ENCODE data around the gene MRPL38.

Gene MRPL38

DNA sequence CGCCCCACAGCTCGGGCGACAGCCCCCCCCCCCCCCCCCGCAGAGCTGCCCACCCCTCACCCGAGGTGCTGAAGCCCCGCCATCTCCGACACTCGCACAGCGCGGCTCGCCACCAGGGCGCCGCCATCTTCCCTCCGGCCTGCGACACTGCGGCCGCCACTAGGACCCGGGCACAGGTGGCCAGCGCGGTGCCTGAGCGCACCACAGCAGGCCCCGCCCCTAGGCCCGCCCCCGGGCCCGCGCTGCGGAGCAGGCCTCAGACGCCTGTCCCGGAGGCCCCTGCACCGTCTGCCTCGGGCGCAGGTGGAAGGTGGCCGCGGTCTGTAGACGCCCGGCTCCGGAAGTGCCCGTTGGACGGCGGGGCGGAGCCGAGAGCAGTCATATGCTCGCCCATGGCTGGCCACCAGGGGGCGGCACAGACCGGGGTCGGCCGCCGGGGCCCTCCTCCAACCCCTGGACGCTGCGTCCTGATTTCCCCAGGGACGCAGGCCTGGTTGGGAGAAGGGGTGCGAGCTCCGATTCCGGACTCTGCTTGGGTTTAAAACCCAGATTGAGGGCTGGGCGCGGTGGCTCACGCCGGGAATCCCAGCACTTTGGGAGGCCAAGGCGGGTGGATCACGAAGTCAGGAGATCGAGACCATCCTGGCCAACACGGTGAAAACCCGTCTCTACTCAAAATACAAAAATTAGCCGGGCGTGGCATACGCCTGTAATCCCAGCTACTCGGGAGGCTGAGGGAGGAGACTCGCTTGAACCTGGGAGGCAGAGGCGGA lies at the start of gene MRPL38:
Gene MRPL38 (minus strand): TSS at position 136 of the 773 bp plus-strand sequence. CDS start 9 bp downstream, at position 127.
- peak; percentile 86 to 95 (median 90) for DNase-seq

DNA sequence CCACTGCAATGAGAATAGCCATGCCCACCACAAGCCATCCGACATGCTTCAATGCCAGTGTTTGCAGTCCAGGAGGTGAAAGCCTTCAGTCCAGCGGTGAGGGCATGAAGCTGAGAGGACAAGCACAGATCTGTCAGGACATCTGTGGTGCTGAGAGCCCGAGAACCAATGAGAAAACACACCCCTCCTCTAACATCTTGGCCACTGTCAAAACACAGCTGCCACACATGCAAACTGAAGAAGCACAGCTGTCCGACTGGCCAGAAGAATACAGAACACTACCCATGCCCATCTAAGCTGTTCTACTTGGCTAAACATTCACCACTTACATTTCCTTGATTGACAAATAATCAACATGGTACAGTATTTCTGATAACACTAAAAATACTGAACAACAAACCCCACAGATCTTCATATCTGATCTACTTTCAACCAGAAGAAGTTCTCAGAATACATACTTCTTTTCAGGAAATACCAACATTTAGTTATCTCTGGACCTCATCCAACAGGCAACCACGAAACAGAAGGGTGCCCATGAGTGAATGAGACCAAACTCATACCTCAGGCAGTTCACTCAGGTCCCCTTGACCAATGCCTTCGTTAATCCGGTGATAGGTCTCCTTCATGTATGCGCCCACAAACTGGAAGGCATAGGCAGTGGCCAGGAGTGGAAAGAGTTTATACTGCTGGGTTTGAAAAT lies 46.3 kb upstream of the MRPL38 start:
- DNase-seq: peak in 1 of 3 donors; percentile 10

DNA sequence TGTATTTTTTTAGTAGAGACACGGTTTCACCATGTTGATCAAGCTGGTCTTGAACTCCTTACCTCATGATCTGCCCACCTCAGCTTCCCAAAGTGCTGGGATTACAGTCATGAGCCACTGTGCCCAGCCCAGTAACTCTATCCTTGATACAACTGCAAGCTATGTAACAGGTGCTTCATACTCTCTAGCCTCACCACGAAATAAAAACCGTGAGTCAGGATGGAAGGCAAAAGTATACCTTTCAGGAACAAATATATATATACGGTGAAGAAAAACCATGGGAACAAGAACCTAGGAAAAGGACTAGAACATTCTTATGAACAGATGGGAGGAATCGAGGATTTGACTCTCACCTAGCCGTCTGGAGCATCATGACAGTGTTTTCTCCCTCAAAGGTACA lies 45.7 kb upstream of the MRPL38 start:
- peak in 1 of 3 donors; percentile 5 for DNase-seq

DNA sequence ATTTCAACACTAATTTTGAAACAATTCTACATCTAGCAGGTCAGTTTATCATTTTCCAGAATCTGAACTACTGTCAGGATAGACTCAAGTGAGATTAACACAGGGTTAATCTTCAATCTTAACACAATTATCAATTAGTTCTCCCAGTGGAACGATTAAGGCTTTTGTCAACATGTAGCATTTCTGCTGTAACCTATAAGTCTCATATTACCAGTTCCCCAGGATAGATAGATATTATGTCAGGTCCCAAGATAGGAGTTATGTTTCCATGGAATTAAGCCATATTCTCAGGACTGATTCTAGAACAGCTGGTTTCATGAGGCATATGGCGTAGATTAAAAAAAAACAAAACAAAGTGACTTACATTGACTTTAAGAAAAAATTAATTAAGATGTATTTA lies 40.5 kb upstream of the MRPL38 start:
- DNase-seq: no peak

DNA sequence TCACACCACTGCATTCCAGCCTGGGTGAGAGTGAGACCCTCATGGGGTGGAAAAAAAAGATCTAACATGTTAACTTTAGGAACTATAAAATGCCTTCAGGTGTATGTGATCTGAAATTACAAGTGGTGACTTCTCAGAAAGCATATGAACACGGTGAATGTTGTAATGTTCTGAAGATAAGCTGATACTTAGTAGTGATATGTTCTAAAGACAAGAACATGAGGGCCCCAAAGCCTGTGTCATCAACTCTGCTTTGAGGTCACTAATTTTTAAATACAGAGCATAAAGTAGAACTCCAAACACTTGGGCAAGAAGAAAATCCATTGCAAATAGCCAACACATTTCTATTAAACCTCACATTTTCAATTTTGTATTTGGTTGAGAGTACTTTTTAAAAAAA lies 38.8 kb upstream of the MRPL38 start:
- peak in 1 of 3 donors; percentile 8 for DNase-seq

DNA sequence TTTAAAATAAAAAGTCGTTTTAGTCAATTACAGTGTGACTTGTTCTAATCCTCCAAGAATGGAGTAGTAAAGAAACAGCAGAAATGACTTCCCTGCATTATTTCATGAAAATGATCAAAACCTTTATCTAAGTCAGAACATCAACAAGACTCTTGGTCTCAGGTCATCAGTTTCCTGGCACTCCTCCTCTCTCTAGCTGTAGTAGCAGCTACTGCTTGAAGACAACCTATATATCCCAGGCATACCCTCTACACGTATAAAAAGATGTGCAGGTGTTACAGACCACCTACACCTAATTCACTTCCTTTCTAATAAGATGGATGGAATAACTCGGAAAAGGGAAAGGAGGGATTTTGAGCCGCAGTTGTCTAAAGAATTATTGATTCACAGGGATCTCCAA lies 37.8 kb upstream of the MRPL38 start:
- no peak for DNase-seq

DNA sequence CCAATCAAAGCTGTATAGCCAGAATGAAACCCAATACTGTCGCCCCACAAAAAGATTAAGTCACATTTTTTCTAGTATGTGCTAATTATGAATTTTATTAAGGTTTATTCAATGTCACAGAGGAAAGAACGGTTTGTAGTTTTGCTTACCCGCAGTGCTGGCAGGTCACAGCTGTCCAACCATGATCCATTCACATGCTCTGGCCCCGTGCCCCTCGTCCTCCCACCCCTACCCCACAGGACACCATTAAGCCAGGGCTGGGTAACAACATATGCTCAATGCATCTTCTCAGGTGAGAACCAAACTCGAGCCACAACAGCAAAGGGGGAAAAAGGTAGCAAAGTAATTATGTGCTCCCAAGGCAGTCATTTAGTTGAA lies 36.7 kb upstream of the MRPL38 start:
- no peak for DNase-seq

DNA sequence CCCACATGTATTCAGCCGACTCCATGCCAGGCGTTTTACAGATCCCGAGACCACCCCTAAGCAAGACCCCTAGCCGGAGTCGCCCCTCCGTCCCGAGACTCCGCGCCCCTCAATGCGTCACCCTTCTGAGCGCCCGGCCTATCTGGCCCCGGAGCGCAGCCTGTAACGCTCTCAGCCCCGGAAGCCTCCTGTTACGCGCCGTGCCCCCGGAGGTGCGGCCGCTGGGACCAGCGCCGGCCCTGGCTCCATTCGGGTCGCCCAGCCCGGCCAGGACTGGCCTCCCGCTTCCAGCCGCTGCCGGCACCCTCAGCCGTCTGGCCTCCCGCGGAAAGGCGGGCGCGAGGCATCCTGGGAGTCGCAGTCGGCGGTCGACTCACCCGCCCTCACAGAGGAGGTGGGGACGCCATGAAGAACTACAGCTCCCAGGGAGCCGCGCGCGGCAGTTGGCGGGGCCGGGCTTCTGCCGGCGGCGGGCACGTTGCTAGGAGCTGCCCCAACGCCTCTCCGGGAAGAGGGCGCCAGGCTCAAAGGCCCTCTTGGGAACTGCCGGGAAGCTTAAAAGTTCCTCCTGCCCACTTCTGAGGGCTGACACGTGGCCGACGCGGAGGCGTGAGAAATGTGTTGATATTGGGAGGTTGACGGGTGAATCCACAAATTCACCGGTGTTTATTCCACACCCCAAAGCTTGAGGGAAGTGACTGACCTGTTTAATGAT lies 36.2 kb upstream of the MRPL38 start, which contains the start of gene FBF1:
Gene FBF1 (minus strand): TSS at position 316 of the 715 bp plus-strand sequence. CDS start 2,893 bp downstream, outside the sequence.
- DNase-seq: peak; percentile 97 to 98 (median 98)

DNA sequence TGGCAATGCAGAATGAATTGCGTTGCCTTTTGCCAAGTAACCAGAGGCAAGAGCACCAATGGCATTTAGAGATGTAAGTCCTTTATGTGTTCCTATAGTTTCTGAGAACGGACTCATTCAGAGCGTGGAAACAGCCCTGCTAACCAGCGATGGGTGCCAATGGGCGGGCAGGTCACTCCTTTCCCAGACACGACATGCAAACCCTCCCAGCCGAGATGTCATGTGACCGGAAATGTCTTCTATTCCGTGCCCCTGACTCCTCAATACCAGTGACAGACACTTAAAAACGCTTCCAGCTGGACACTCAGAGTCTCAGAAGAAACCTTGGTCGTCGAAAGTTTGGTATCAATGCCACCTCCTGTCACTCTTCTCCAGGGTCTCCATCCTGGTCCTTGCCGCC lies 33.0 kb upstream of the MRPL38 start:
- DNase-seq: no peak

DNA sequence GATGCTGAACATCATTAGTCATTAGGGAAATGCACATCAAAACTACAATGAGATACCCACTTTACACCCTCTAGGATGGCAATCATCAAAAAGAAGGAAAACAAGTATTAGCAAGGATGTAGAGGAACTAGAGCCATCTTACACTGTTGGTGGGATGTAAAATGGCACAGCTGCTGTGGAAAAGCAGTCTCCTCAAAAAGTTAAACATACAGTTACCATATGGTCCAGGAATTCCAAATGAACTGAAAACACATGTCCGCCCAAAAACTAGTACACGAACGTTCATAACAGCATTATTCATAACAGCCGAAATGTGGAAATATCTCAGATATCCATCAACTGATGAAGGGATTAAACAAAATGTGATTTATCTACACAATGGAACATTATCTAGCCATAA lies 29.1 kb upstream of the MRPL38 start:
- DNase-seq: no peak

DNA sequence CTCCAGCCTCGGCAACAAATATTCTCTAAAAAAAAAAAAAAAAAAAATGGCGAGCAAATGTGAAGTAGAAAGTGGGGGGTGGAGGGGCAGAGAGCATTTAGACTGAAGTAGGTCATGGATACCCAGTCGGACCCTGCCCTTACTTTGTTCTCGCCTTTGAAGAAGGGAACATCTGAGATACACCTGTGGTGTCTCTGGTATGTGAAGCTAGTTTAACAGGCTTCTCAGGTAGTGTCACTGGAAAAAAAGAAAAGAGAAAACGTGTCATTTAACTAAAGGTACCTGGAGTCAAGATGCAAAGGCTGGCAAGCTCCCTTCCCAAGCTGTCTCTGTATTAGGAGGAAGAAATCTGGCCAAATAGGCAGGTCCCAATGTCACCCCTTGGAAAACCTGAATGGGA lies 28.2 kb upstream of the MRPL38 start:
- DNase-seq: no peak

DNA sequence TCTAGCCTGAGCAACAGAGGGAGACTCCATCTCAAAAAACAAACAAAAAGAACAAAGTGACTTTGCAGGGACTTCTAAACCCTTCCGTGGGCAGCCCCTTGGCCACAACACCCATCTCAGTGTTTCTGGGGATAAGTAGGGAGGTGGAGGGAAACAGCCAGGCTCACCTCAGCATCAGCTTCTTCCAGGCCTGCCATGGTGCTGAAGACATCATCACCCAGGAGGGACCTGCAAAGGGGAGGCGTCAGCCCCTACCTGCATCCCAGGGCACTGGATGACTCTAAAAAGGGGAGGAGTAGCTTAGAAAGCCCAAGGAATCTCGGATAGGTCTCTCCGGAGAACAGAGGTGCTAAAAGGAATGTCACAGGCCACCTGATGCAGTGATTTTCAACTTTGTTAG lies 26.4 kb upstream of the MRPL38 start:
- DNase-seq: no peak

DNA sequence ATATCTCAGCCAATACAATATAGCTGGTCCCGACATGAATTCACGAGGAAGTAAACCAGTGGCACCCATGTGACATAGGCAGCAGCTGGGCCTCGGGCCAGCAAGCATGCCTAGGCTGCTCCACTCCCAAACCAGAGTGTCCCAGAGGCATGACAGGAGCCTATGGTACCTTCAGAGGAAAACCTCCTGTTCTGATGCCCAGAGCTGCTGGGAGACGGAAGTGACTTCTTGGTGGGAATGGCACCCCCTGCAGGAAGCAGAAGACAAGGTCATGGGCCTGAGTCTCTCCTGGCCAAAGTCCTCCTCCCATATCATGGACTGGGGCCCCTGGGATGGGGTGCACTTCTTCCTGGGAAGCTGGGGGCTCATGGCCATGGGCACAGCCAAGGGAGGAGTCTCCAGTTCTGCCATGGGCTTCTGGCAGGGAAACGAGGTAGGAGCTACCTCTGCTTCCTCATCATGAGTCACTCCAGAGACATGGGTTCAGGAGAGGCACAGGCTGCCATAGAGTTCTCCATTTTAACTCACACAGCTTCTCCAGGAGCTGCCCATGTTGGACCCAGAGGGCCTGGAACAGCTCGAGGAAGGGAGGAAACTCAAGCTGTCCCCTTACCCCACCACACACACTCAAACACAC lies 22.7 kb upstream of the MRPL38 start:
- DNase-seq: peak; percentile 26 to 59 (median 44)

DNA sequence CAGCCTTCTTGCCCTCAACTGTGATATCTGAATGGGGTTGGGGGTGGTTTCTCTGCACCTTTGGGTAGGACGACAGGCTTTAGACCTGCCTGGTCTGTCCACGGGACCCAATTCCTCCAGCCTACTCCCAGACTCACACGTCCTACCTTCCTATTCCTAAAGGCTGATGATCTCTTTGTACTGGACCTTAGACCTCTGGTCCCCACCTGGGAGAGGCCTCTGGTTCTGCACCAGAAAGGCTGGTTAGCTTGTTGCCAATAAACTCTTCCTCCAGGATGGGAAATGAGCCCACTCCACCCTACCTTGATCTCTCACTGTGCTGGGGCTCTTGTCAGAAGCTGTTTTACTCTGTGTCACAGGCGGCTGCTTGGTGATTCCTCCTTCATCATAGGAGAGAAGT lies 21.8 kb upstream of the MRPL38 start:
- DNase-seq: no peak

DNA sequence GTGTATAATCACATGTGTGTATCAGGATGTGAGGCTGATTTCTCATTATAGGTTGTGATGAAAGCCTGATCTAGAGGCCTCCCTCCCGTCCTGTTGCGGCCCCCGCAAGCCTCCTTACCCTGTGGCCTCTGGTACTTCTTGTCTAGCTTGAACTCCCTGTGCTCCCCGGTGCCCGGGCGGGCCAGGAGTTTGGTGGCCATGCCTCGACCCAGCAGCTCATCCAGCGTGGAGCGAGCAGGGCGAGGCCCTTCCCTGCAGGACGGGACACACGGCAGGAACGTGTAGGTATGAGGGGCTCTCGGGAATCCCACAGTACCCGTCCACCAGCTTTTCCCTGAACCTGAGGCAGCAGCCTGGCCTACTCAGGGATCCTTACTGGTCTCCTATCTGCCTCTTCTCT lies 21.2 kb upstream of the MRPL38 start:
- DNase-seq: no peak

DNA sequence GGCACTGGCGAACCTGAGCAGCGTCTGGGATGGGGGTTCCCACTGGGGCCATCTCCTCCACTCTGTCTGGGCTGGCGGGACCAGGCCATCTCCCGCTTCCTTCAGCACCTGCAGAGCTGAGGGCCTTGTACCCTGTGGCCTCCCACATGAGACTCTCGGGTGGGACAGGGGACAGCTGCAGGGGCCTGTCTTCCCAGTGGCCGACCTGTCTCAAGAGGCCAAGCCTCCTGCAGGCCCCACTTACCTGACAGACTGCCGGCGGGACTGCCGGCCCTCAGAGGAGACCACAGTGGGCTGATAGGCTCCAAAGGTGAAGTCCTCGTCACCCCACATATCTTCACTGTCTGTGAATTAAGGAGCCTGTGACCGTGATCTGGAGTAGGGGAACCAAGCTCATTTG lies 20.4 kb upstream of the MRPL38 start:
- no peak for DNase-seq

DNA sequence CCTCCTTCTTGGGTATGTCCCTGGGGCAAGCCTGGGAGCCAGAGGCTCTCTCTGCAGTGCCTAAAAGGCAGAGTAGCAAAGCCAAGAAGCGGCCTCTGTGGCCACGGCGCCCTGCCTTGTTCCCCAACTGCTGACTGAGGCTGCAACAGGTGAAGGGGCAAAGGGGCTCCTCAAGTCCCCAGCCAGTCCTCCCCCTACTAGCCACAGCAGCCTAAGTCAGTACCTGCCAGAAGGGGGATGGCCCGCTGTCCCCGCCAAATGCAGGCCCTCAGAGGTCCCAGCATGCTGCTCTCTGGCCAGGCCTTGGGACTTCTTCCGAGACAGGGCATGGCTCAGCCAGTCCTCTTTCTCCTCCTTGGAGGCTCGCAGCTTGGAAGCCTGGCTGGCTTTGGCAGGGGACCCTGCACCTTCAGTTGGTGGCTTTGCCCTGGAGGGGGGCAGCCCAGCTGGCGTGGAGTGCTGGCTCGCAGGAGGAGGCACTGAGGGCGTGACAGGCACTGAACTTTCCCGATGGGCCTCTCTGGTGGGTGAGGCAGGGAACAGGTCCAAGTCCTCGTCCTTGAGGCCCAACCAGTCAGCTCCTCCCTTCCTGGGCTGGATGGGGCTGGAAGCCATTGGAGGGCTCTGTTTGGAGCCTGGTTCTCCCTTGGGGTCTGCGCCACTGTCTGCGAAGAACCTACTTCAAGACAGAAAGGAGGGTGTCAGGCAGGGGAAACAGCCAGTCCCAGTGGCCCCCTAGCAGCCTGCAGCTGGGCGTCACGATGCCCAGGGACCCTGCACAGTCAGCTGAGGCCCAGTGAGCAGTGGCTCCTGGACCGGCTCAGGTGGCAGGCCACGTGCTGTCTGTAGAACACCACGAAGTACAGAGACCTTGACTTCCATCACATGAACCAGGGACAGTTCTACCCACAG lies 18.5 kb upstream of the MRPL38 start:
- no peak for DNase-seq

DNA sequence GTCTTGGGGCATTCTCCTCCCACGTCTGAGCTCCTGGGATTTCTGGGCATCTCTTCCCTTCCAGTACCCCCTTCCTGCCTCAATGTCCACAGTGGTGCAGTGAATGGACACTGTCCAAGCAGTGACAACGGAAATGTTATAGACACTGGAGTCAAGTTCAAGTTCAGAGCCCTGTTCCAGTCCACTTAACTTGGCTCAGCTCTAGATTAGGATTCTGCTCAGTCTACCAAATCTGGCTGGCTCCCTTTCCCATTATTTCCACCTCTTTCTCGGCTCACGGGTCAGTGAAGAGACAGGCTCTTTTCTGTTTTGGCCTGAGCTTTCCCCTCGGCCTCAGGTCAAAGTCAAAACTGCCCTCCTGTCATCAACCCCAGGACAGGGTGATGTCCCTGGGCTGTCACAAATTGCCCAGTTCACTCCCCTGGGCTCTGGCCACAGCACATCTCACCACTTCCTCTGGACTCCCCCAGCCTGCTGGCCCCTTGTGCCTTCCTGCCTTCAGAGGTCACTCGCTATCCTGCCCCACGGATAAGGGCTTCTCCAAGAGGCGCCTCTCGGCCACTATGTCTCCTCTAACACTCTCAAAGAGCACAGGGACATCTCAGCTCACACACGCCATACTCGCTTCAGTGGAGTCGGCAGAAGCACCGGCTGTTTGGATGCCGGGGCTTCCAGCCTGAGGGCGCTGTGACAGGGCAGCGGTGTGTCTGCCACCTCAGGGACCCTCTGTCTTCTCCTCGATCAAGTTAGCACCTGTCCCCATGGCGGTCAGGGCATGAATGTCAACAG lies 17.7 kb upstream of the MRPL38 start:
- no peak for DNase-seq

DNA sequence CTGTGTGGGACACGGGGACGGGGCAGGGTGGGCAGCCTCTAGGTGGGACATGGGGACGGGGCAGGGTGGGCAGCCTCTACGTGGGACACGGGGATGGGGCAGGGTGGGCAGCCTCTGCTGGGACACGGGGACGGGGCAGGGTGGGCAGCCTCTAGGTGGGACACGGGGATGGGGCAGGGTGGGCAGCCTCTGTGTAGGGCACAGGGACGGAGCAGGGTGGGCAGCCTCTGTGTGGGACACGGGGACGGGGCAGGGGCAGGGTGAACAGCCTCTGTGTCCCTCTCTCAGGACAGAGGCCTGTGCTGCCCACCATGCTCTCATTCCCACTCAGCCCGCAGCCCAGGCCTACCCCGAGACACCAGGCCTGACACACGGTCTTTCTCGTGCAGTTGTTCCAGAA lies 16.9 kb upstream of the MRPL38 start:
- DNase-seq: no peak

DNA sequence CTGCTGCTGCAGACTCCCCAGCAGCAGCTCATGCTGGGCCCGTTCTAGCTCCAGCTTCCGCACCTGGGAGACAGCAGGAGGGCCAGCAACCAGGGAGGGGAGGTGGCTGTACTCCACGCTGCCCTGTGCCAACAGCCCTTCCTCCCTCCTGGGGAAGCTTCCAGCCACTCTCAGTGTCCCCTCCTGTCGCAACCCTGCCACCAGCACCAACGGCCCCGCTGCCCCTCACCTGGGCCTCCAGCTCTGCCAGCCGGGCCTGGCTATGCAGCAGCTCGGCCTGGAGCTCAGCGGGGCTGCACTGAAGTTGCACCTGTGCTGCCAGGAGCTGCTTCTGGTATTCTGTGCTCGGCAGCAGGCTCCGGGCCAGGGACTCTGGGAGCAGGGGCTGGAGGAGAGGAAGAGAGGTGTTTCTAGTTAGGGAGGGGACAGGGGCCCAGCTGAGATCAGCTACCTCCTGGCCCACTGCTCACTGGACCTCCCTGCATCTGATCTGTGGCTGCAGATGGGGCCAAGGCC lies 15.4 kb upstream of the MRPL38 start:
- no peak for DNase-seq

DNA sequence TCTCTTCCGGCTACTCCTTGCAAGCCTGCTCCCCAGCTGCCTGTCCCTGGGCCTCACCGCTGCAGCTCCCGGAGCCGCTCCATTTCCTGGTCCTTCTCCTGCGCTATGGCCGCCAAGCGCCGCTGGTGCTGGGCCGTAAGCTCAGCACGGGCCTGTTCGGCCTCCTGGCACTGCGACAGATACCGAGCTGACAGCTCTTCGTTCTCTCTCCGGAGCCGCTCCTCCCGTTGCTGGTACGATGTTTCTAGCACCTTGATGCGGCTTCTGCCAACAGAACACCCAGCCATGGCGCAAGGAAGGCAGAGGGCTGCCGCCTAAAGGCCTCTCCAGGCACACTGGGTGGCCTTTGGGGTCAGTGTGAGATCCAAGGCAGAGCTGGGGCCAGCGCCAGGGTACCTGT lies 14.9 kb upstream of the MRPL38 start:
- no peak for DNase-seq

Measured in suppressor macrophage treated with lipopolysaccharide for 1 hour (primary cell).